Adipocyte (in vitro differentiated cells): ENCODE measurements around the gene DOK7.
"Not testable (repeated sequence)": the region's sequence is repeated elsewhere in the genome, so short reads cannot be mapped to it uniquely, and the experiment has no call there.

Source experiments
- DNase-seq: peaks from one replicate; pipeline ENCODE4 v3.0.0-alpha.2; 2015; ENCODE audit warnings: low read depth
- H3K27me3 ChIP-seq: replicated peaks from 2 replicates; pipeline ENCODE4 v1.7.0; 2013; ENCODE audit warnings: mild to moderate bottlenecking, low read length, moderate library complexity; ENCODE audit not compliant: control insufficient read depth, insufficient read depth
- H3K36me3 ChIP-seq: 2 replicates; pipeline ENCODE4 v1.7.0; 2013; ENCODE audit warnings: low read length, mild to moderate bottlenecking, moderate library complexity; ENCODE audit not compliant: control insufficient read depth, insufficient read depth, severe bottlenecking
- H3K4me1 ChIP-seq: 2 replicates; pipeline ENCODE4 v1.7.0; 2013; ENCODE audit warnings: mild to moderate bottlenecking, low read length, moderate library complexity; ENCODE audit not compliant: control insufficient read depth, insufficient read depth
- H3K4me3 ChIP-seq: 2 replicates; pipeline ENCODE4 v1.7.0; 2013; ENCODE audit warnings: mild to moderate bottlenecking, low read length, moderate library complexity
- H3K9ac ChIP-seq: 2 replicates; pipeline ENCODE4 v1.7.0; 2013; ENCODE audit warnings: mild to moderate bottlenecking, low read length, moderate library complexity
- H3K9me3 ChIP-seq: 2 replicates; pipeline ENCODE4 v1.7.0; 2013; ENCODE audit warnings: mild to moderate bottlenecking, low read length, moderate library complexity; ENCODE audit not compliant: control insufficient read depth

The DOK7 gene

GRCh38 chr4:3445829-3446545 lies 17.1 kb upstream of the DOK7 start:
- Histone ChIP-seq H3K9me3 (no peaks in the 10 kb centered on the region), H3K4me3 (no peak overlapping the region), H3K36me3 (no peaks in the 10 kb centered on the region), H3K4me1 (no peaks in the 10 kb centered on the region), H3K27me3 (no peaks in the 10 kb centered on the region), H3K9ac (no peak overlapping the region)
- no peak for DNase-seq

- Histone ChIP-seq H3K9me3 (no peaks in the 10 kb centered on the region), H3K4me3 (no peak overlapping the region), H3K27me3 (no peaks in the 10 kb centered on the region), H3K9ac (no peak overlapping the region), H3K4me1 (peaks cover 2% of the 10 kb centered on the region), H3K36me3 (no peaks in the 10 kb centered on the region)
- no peak for DNase-seq
Observed at GRCh38 chr4:3446631-3447320, 16.3 kb upstream of the DOK7 start.

- Histone ChIP-seq H3K4me3 (no peak overlapping the region), H3K9me3 (no peaks in the 10 kb centered on the region), H3K4me1 (peaks cover 6% of the 10 kb centered on the region), H3K27me3 (no peaks in the 10 kb centered on the region), H3K36me3 (no peaks in the 10 kb centered on the region), H3K9ac (no peak overlapping the region)
- no peak for DNase-seq
Observed at GRCh38 chr4:3447431-3448395, 15.4 kb upstream of the DOK7 start.

- Histone ChIP-seq H3K4me1 (peaks cover 6% of the 10 kb centered on the region), H3K27me3 (no peaks in the 10 kb centered on the region), H3K9me3 (peaks cover 5% of the 10 kb centered on the region), H3K36me3 (no peaks in the 10 kb centered on the region), H3K4me3 (no peak overlapping the region), H3K9ac (no peak overlapping the region)
- DNase-seq = no peak
Observed at GRCh38 chr4:3449047-3449573, 14.0 kb upstream of the DOK7 start.

- Histone ChIP-seq H3K36me3 (no peaks in the 10 kb centered on the region), H3K4me3 (no peak overlapping the region), H3K9me3 (peaks cover 12% of the 10 kb centered on the region), H3K27me3 (no peaks in the 10 kb centered on the region), H3K4me1 (peaks cover 6% of the 10 kb centered on the region), H3K9ac (no peak overlapping the region)
- DNase-seq = no peak
Observed at GRCh38 chr4:3449574-3450534, 13.3 kb upstream of the DOK7 start.

- no peak for DNase-seq
- H3K36me3 ChIP-seq = no peaks in the 10 kb centered on the region
- H3K4me3 ChIP-seq = no peak overlapping the region
- H3K27me3 ChIP-seq = no peaks in the 10 kb centered on the region
- H3K9ac ChIP-seq = no peak overlapping the region
- H3K4me1 ChIP-seq = peaks cover 6% of the 10 kb centered on the region
- peaks cover 20% of the 10 kb centered on the region for H3K9me3 ChIP-seq
Observed at GRCh38 chr4:3450643-3451042, 12.5 kb upstream of the DOK7 start.

- Histone ChIP-seq H3K27me3 (no peaks in the 10 kb centered on the region), H3K9me3 (peaks cover 29% of the 10 kb centered on the region), H3K9ac (no peak overlapping the region), H3K4me3 (no peak overlapping the region), H3K4me1 (peaks cover 6% of the 10 kb centered on the region), H3K36me3 (no peaks in the 10 kb centered on the region)
- peak; percentile 75 for DNase-seq
Observed at GRCh38 chr4:3451956-3452355, 11.2 kb upstream of the DOK7 start.

GRCh38 chr4:3452376-3452775 lies 10.7 kb upstream of the DOK7 start:
- Histone ChIP-seq H3K9ac (no peak overlapping the region), H3K4me1 (peaks cover 6% of the 10 kb centered on the region), H3K36me3 (no peaks in the 10 kb centered on the region), H3K27me3 (no peaks in the 10 kb centered on the region), H3K4me3 (no peak overlapping the region), H3K9me3 (peaks cover 33% of the 10 kb centered on the region)
- no peak for DNase-seq

- not testable (repeated sequence) for H3K9ac ChIP-seq, H3K36me3 ChIP-seq, H3K4me1 ChIP-seq, H3K27me3 ChIP-seq, DNase-seq, H3K4me3 ChIP-seq
- peaks cover 42% of the 10 kb centered on the region for H3K9me3 ChIP-seq
Observed at GRCh38 chr4:3455596-3455995, 7.5 kb upstream of the DOK7 start.

- DNase-seq = no peak
- no peaks in the 10 kb centered on the region for H3K36me3 ChIP-seq
- no peaks in the 10 kb centered on the region for H3K4me1 ChIP-seq
- H3K9me3 ChIP-seq = peaks cover 42% of the 10 kb centered on the region
- no peak overlapping the region for H3K9ac ChIP-seq
- H3K4me3 ChIP-seq = no peak overlapping the region
- H3K27me3 ChIP-seq = peaks cover 16% of the 10 kb centered on the region
Observed at GRCh38 chr4:3458371-3458770, 4.7 kb upstream of the DOK7 start.
